Measurements from ENCODE around the gene HOXD12. TPM values are rescaled to one million over a fixed set of nuclear protein-coding genes. Genes with fewer than 3 reads are reported as not detected.

HOXD12 gene
- total RNA-seq, 1 donor from 2014 or later, result not detected

DNA sequence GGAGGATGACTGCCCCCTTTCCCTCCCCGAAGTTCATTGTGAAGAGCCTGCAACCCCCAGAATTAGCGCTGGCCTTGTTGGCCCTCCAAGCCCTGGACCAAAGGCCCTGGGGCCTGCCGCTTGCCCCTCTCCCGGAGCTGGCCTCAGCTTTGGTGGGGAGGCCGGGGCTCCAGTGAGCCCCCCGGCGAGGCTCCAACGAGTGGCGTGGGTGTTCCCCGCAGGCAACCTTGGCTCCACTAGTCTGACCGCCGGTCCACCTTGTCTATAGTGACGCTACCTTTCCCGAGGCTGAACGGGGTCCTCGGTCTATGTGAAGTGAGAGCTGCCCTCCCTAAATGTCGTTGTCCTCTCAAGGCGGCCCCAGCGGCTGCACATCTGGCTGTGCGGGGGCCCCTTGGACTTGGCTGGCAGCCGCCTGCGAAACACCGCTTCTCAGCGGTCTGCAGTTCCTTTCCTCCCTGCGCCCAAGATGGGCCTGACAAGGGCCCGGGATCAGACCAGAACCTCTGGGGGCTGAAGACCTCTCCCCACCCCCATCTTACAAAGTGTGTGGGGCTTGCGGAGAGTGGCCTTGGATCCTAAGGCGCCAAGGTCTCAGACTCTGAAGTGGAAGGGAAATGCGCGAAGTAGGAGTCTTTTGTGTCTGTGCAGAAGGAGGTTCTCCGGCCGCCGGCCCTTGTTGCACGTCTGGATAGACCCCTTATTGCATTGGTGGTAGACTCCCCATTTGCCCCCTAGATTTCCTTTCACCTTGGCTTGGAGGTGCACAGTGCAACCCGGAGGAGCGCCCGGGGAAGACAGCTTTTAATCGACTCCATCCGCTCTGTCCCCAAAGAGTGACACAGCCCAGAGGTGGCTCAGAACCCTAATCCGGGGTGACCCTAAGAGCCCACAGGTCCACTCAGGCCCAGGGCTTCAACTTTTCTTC, 13.0 kb downstream of the HOXD12 start:
- no peak for ATAC-seq (ENCODE audit: poor library complexity)
- no peak for DNase-seq
- intact Hi-C loops (cut with DNase I), result no loop called here

- ATAC-seq (ENCODE audit: poor library complexity), result no peak
- intact Hi-C loops (cut with DNase I), result no loop called here
- no peak for DNase-seq
These were observed 14.7 kb downstream of the HOXD12 start for GRCh38 chr2:176114120-176114929.

- no peak for DNase-seq
- intact Hi-C loops (cut with DNase I), result no loop called here
- no peak for ATAC-seq (ENCODE audit: poor library complexity)
These were observed 15.5 kb downstream of the HOXD12 start for GRCh38 chr2:176114930-176115625.

DNA sequence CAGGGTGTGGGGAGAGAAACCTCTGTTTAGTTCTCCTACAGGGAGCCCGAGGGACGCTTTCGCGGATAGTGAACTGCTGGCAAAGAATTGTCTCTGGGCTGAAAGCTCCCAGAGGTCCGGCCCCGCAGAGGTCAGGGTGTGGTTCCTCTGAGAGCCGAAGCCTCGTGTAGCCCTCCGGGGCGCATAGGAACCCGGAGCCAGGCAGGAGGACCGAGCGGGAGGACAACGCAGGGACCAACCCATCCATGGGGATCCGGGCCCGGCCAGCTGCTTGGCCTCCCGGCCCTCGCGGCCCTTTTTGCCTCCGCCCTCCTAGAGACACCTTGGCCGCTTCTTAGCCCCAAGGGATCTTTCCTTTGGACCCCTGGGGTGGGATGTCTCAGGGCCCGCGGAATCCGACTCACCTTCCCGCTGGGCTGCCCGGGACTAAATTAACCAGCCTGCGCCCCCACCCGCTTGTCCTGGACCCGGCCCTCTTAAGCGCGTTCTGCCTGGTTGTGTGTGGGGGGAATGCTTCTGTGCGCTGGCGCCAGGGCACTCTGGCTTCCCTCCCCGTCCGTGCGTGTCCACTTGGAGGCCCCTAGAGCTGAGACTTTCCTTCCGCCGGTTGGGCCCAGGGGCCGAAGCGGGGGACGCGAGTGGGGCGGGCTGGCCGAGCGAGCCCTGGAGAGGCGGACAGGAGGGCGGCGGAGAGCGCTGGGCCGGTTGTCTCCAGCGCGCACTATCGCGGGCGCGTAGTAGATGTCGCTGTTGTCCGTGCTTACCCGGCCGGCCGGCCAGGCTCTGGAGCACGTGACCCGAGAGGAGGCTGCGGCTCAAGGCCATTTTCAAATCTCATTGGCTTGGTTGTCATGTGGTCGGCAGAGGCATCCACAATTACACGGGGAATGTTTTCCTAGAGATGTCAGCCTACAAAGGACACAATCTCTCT, 16.6 kb downstream of the HOXD12 start, which contains the start of gene HOXD10:
TSS of gene HOXD10 (plus strand) at position 896 of the 931 bp plus-strand sequence. CDS start 56 bp downstream, outside the sequence.
- DNase-seq (no peak), ATAC-seq (ENCODE audit: poor library complexity) (no peak)
- intact Hi-C loops (cut with DNase I), result no loop called here

- no peak for ATAC-seq (ENCODE audit: poor library complexity)
These were observed 17.7 kb downstream of the HOXD12 start for GRCh38 chr2:176117162-176117822.

GRCh38 chr2:176117823-176118371, 18.3 kb downstream of the HOXD12 start:
- intact Hi-C loops (cut with DNase I), result no loop called here
- DNase-seq, result no peak
- ATAC-seq (ENCODE audit: poor library complexity), result no peak

More at GRCh38 chr2:176117162-176117822, 17.7 kb downstream of the HOXD12 start:
- intact Hi-C loops (cut with DNase I), result no loop called here
- DNase-seq, result no peak

GRCh38 chr2:176118601-176119339, 19.2 kb downstream of the HOXD12 start:
- intact Hi-C loops (cut with DNase I), result no loop called here
- no peak for ATAC-seq (ENCODE audit: poor library complexity)
- DNase-seq, result no peak

DNA sequence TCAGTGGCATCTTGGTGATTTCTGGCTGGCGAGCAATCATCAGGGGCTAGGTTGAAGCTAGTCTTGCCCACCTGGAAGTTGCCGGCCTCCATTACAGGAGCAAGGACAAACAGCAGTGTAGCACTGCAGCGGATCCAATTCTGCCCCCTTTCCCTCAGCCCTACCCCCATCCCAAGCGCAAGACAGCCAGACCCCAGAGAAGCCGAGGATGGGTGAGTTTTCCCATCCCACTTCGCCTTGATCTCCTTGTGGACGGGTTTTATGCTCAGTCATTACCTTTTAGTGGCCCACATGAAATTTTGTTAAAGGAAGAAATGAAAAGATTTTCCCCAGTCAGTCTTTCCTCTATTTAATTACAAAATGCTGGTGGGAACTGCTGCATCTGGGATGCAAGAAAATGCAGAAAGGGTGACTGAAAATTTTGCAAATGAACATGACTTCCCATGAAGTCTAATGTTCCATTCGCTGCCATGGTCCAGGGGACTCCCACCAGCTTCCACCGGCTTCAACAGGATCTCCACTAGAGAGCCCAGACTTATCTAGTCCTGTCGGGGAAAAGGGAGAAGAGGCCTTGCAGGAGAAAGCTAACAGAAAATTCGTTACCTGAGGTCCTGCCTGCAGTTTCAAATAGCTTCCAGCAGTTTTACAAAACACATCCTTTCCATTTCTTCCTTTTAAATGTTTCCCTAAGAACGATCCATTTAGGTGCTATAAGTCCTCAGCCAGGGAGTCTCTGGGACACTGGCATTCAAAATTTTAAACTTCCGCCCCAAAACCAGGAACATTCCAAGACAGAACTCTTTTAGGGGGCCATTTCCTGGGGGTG, 21.0 kb downstream of the HOXD12 start:
- no peak for DNase-seq
- intact Hi-C loops (cut with DNase I), result loop anchor here (10.0 kb wide), 2 partner anchors 694 to 1024 kb away; no protein-coding TSS in a partner anchor
- no peak for ATAC-seq (ENCODE audit: poor library complexity)

DNA sequence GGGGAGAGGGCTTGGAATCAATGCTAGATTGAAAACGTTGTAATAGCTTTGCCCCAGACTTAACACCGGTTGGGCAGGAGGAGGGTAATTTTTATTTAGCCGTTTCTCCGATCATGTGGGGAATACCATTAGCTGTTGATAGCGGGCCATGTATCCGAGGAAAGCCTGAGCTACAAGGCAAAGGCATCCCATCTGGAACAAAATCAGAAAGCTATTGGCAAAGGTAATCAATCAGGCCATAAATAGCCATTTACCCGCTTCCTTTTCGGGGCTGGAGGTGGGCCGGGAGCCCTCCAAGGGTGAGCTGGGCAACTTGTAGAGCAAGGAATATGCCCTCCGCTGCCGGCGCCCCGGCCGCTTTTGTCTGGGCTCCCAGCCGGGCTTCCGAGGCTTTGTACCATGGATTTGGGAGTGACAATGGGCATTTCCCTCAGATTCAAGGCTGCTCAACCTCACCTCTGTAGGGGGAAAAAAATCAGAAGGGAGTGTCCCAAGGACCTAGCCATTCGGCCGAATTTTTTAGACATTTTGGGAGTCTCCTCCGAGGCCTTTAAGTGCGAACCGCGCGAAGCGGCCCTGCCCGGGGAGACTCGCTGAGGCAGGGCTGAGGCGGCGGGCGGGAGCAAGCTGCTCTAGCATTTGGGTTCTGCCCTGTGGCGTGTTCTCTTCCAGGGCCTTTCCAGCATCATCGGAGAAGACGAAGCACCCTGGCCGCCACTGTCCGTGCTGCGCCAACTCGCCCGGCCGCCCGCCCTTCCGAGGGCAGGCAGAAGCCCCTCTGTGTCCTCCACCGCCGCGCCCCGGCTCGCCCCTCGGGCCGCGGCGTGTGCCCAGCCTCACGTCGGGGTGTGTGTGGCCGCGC, 21.8 kb downstream of the HOXD12 start:
- intact Hi-C loops (cut with DNase I), result loop anchor here (10.0 kb wide), 2 partner anchors 693 to 1023 kb away; no protein-coding TSS in a partner anchor
- DNase-seq (no peak), ATAC-seq (ENCODE audit: poor library complexity) (no peak)

DNA sequence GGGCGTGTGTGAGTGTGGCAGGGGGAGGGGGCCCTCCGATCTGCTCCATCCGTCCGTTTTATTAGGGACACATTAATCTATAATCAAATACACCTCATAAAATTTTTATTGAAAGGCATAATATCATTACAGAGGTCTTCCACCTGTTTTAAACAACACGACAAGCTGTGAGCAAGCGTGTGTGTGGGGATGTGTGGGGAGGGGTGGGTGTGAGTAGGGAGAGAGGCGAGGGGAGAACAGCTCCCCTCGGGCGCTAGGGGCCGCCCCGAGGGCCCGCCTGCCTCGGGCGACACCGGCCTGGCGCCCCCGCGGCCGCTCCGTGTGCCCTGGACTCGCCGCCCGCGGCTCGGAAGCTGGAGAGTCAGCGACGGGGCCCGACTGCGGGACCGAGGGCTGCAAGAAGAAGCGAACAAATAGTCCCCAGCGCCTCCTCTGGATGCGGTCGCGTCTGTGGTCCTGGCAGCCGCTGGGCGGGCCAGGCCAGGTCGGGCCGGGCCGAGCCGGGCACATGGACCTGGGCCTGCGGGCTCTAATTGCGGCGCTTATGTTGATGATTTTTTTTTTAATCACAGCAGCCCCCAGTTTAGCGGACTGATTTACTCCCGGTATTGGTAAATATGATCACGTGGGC, 22.6 kb downstream of the HOXD12 start:
- DNase-seq (no peak), ATAC-seq (ENCODE audit: poor library complexity) (peak; percentile 12)
- intact Hi-C loops (cut with DNase I), result loop anchor here (10.0 kb wide), 2 partner anchors 693 to 1023 kb away; no protein-coding TSS in a partner anchor

GRCh38 chr2:176122683-176123410, 23.3 kb downstream of the HOXD12 start, which contains the start of gene HOXD9:
HOXD9 (plus strand) TSS chr2:176122719; CDS start chr2:176122769, 50 bp downstream.
- DNase-seq, result peak; percentile 65
- peak; percentile 58 for ATAC-seq (ENCODE audit: poor library complexity)
- intact Hi-C loops (cut with DNase I), result loop anchor here (10.0 kb wide), 2 partner anchors 692 to 1022 kb away; no protein-coding TSS in a partner anchor

DNA sequence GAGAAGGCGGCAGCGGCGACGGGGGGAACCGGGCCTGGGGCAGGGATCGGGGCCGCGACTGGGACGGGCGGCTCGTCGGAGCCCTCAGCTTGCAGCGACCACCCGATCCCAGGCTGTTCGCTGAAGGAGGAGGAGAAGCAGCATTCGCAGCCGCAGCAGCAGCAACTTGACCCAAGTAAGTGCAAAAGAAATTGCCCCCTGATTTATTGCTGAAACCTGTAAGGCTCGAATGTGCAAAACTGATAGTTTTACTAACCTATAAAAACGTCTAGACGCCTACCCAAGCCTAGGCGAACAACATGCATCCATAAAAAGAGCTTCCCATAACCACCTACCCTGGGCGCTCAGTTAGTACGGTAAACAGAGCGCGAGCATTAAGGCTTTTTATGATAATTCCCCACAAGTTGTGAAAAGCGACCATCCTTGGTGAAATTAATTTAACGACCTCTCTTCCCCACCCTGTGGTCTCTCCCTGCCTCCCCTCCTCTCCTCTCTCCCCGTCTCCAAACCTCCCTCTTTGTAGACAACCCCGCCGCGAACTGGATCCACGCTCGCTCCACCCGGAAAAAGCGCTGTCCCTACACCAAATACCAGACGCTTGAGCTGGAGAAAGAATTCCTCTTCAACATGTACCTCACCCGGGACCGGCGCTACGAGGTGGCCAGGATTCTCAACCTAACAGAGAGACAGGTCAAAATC, 24.0 kb downstream of the HOXD12 start:
- intact Hi-C loops (cut with DNase I), result loop anchor here (10.0 kb wide), 2 partner anchors 691 to 1021 kb away; no protein-coding TSS in a partner anchor

More for the DNA sequence above, 24.0 kb downstream of the HOXD12 start:
- no peak for ATAC-seq (ENCODE audit: poor library complexity)
- no peak for DNase-seq

Data from Right ventricle myocardium superior (tissue), 1 donor.